Keratinocyte (primary cell): ENCODE results near the gene MTR. TPM values are rescaled to one million over a fixed set of nuclear protein-coding genes. Genes with fewer than 3 reads are reported as not detected.

ENCODE experiments used
- DNase-seq: peaks from one replicate; pipeline ENCODE4 v3.0.0-alpha.2; 2011; ENCODE audit warnings: low read depth, missing footprints, low spot score
- FAIRE-seq: peaks from 2 replicates; lab custom pipeline; 2011; peaks lifted over from hg19 to GRCh38; lab: Jason Lieb, UNC
- H2AFZ ChIP-seq: 2 replicates; pipeline ENCODE4 v1.6.0; 2012; ENCODE audit warnings: low read length, control low read depth, inconsistent platforms; ENCODE audit not compliant: control insufficient read depth
- H3K27ac ChIP-seq: 2 replicates; pipeline ENCODE4 v1.5.1; 2011; ENCODE audit warnings: low read length; ENCODE audit not compliant: control insufficient read depth, insufficient read depth
- H3K27me3 ChIP-seq: 3 replicates; pipeline ENCODE4 v1.6.0; 2011; ENCODE audit warnings: low read length; ENCODE audit not compliant: control insufficient read depth, insufficient read depth; ENCODE audit errors: extremely low read depth
- H3K36me3 ChIP-seq, 2 experiments: 2 replicates in 1 of 2; 3 replicates in 1 of 2; pipeline ENCODE4 v1.5.1; 2011; ENCODE audit warnings: low read length in 2 of 2, mild to moderate bottlenecking in 1 of 2; ENCODE audit not compliant: control insufficient read depth in 2 of 2, insufficient read depth in 2 of 2; ENCODE audit errors: extremely low read depth in 1 of 2
- H3K4me1 ChIP-seq: 3 replicates; pipeline ENCODE4 v1.5.1; 2011; ENCODE audit warnings: low read length; ENCODE audit not compliant: control insufficient read depth, insufficient read depth; ENCODE audit errors: extremely low read depth
- H3K4me2 ChIP-seq: 3 replicates; pipeline ENCODE4 v1.6.0; 2011; ENCODE audit warnings: low read depth, low read length; ENCODE audit not compliant: control insufficient read depth, insufficient read depth; ENCODE audit errors: extremely low read depth
- H3K4me3 ChIP-seq, 3 experiments: fragments of 200-600 bp in 1 of 3; sonication (generic) in 1 of 3; 2 replicates in 2 of 3; 3 replicates in 1 of 3; pipeline ENCODE4 v1.5.1; 2011 to 2016; ENCODE audit warnings: low read length in 3 of 3, mild to moderate bottlenecking in 3 of 3, control low read depth in 2 of 3, inconsistent platforms in 1 of 3, low read depth in 1 of 3, mixed read lengths in 1 of 3, mixed run types in 1 of 3, moderate library complexity in 1 of 3; ENCODE audit not compliant: control insufficient read depth in 2 of 3, insufficient read depth in 2 of 3; ENCODE audit errors: extremely low read depth in 1 of 3
- H3K79me2 ChIP-seq: 2 replicates; pipeline ENCODE4 v1.6.0; 2012; ENCODE audit warnings: low read length; ENCODE audit not compliant: control insufficient read depth, insufficient read depth
- H3K9ac ChIP-seq: 3 replicates; pipeline ENCODE4 v1.6.0; 2011; ENCODE audit warnings: low read length; ENCODE audit not compliant: control insufficient read depth, insufficient read depth; ENCODE audit errors: extremely low read depth
- H3K9me1 ChIP-seq: 3 replicates; pipeline ENCODE4 v1.6.0; 2011; ENCODE audit warnings: low read length; ENCODE audit not compliant: control insufficient read depth, insufficient read depth; ENCODE audit errors: extremely low read depth
- H3K9me3 ChIP-seq: 2 replicates; pipeline ENCODE4 v1.5.1; 2012; ENCODE audit warnings: low read depth, low read length; ENCODE audit not compliant: control insufficient read depth
- H4K20me1 ChIP-seq: 3 replicates; pipeline ENCODE4 v1.6.0; 2011; ENCODE audit warnings: low read length; ENCODE audit not compliant: control insufficient read depth, insufficient read depth; ENCODE audit errors: extremely low read depth
- EZH2 ChIP-seq: IDR thresholded peaks from one replicate; pipeline ENCODE4 v1.6.1; 2012; ENCODE audit warnings: inconsistent platforms, mild to moderate bottlenecking, low read length, moderate library complexity
- dilution Hi-C: fragments of 300-500 bp; cut with MboI; formaldehyde crosslinking; loops from one replicate; pipeline ENCODE4 v1.7.0; 2020; ENCODE audit warnings: low sequenced_read_pairs; ENCODE audit not compliant: extremely low pct_ligation_motif_present
- polyA plus RNA-seq, 5 experiments: library from polyadenylated mRNA; depleted of rRNA in 3 of 5; stranded (reverse) in 3 of 5; stranded (forward) in 1 of 5; unstranded in 1 of 5; fragments of >200 nt; gene quantifications; 1 replicate in 1 of 5; 2 replicates in 3 of 5; 3 replicates in 1 of 5; pipeline versions ENCODE4 v1.2.1 to v1.2.3, GENCODE V29; 2011 to 2012; ENCODE audit warnings: missing spikeins in 2 of 5, low read depth in 1 of 5, low replicate concordance in 1 of 5
- TF ChIP-seq, protein P1 (sequence below), 3 experiments: IDR thresholded peaks in 1 of 3; conservative IDR thresholded peaks in 1 of 3; optimal IDR thresholded peaks in 1 of 3; 2 replicates in 2 of 3; 3 replicates in 1 of 3; pipeline versions ENCODE3 to v1.5.1; 2011; ENCODE audit warnings: low read length in 3 of 3, mild to moderate bottlenecking in 3 of 3, moderate library complexity in 2 of 3, control low read depth in 1 of 3, inconsistent platforms in 1 of 3; ENCODE audit not compliant: insufficient read depth in 2 of 3; ENCODE audit errors: extremely low read depth in 1 of 3

Gene MTR
- polyA plus RNA-seq, 1 donor (not counting 4 experiments of a cell fraction or from before 2014, with no cell fraction given): 14.3 TPM

DNA sequence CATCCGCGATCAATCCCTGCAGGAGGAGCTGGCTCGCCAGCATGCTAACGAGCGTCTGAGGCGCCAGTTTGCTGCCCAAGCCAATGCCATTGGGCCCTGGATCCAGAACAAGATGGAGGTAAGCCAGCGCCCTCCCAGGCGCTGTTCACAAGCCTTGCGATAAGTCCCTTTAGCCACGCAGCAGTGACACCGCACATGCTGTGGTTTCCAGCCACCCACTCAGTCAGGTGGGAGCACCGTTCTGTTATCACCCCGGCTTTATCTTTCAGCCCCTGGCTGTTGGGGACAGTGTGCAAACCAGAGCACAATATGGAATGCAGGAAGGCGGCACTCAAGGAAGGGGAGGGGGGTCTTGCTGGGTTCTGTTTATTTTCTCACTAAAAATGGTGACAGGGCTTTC lies 41.1 kb upstream of the MTR start:
- FAIRE-seq (no peak), DNase-seq (no peak)
- H3K36me3 ChIP-seq: no peaks in the 10 kb centered on the region
- H3K27ac ChIP-seq: no peak overlapping the region
- H3K4me3 ChIP-seq: no peak overlapping the region
- no peaks in the 10 kb centered on the region for H3K9me1 ChIP-seq
- TF ChIP-seq, protein P1, sequence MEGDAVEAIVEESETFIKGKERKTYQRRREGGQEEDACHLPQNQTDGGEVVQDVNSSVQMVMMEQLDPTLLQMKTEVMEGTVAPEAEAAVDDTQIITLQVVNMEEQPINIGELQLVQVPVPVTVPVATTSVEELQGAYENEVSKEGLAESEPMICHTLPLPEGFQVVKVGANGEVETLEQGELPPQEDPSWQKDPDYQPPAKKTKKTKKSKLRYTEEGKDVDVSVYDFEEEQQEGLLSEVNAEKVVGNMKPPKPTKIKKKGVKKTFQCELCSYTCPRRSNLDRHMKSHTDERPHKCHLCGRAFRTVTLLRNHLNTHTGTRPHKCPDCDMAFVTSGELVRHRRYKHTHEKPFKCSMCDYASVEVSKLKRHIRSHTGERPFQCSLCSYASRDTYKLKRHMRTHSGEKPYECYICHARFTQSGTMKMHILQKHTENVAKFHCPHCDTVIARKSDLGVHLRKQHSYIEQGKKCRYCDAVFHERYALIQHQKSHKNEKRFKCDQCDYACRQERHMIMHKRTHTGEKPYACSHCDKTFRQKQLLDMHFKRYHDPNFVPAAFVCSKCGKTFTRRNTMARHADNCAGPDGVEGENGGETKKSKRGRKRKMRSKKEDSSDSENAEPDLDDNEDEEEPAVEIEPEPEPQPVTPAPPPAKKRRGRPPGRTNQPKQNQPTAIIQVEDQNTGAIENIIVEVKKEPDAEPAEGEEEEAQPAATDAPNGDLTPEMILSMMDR (optimal IDR thresholded peaks at IDR 0.05 in 1 of 3, IDR thresholded peaks at IDR 0.05 in 1 of 3, conservative IDR thresholded peaks at IDR 0.05 in 1 of 3; ENCODE audit: extremely low read depth in 1 of 3, insufficient read depth in 2 of 3, low read length in 3 of 3): no peak
- TF ChIP-seq EZH2: no peak
- no peak overlapping the region for H2AFZ ChIP-seq
- no peak overlapping the region for H3K4me2 ChIP-seq
- H3K4me1 ChIP-seq: no peaks in the 10 kb centered on the region
- no peaks in the 10 kb centered on the region for H4K20me1 ChIP-seq
- H3K9ac ChIP-seq: no peak overlapping the region
- dilution Hi-C loops: no loop called here
- no peaks in the 10 kb centered on the region for H3K9me3 ChIP-seq
- H3K27me3 ChIP-seq: no peaks in the 10 kb centered on the region
- H3K79me2 ChIP-seq: no peaks in the 10 kb centered on the region

DNA sequence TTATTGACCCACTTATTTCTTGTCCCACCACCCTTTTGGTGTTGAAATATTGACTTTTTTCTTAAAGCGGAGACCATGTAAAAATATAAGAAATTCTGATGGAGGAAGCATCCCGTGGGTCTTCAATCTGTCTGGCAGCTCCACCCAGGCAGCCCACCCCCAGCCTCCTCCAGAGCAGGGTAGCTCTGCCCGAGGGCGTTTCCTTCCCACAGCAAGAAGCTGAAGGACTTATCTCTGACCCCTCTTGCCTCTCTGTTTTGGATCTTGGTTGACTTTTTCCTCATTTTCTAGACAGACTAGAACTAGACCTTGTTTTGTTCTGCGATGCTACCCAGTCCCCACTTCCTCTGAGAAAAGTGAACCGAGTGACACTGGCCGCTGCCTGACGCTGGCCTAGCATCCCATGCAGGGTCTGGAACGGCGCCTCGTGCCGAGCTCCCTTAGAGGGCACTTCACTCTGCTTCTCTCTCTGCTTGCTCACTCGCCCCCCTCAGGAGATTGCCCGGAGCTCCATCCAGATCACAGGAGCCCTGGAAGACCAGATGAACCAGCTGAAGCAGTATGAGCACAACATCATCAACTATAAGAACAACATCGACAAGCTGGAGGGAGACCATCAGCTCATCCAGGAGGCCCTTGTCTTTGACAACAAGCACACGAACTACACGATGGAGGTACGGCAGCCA lies 40.4 kb upstream of the MTR start:
- Histone ChIP-seq H3K9me3 (no peaks in the 10 kb centered on the region), H3K9me1 (no peaks in the 10 kb centered on the region), H3K9ac (no peak overlapping the region), H3K79me2 (no peaks in the 10 kb centered on the region), H4K20me1 (no peaks in the 10 kb centered on the region), H3K27ac (no peak overlapping the region), H2AFZ (no peak overlapping the region), H3K36me3 (no peaks in the 10 kb centered on the region), H3K4me2 (no peak overlapping the region), H3K4me3 (no peak overlapping the region), H3K4me1 (no peaks in the 10 kb centered on the region), H3K27me3 (no peaks in the 10 kb centered on the region)
- DNase-seq (no peak), FAIRE-seq (no peak)
- dilution Hi-C loops: no loop called here
- no peak for TF ChIP-seq EZH2
- TF ChIP-seq, protein P1 (optimal IDR thresholded peaks at IDR 0.05 in 1 of 3, IDR thresholded peaks at IDR 0.05 in 1 of 3, conservative IDR thresholded peaks at IDR 0.05 in 1 of 3; ENCODE audit: extremely low read depth in 1 of 3, insufficient read depth in 2 of 3, low read length in 3 of 3): no peak
